Measurements from ENCODE around the gene PACSIN2. TPM values are rescaled to one million over a fixed set of nuclear protein-coding genes. Genes with fewer than 3 reads are reported as not detected.

Gene PACSIN2
- 10 to 100 TPM; 33.5 to 35.7 TPM for total RNA-seq

- peak; percentile 99 for DNase-seq
- H3K4me3 Mint-ChIP-seq: peak within 1 kb of the TSS; percentile 97
- peaks cover 15% of the 10 kb centered on the region for H3K4me1 Mint-ChIP-seq (ENCODE audit: low read depth)
- peak; percentile 99 for ATAC-seq
- POLR2A ChIA-PET: interaction anchor here (0.6 to 2.7 kb wide), 10 partner anchors 11 to 96 kb away, joined by 3 to 10 read pairs (median 3); no protein-coding TSS in a partner anchor
- peak within 1 kb of the TSS; percentile 91 for H3K27ac Mint-ChIP-seq
- H3K36me3 Mint-ChIP-seq (ENCODE audit: low read depth): no peaks in the 10 kb centered on the region
- no peaks in the 10 kb centered on the region for H3K9me3 Mint-ChIP-seq
- no peaks in the 10 kb centered on the region for H3K27me3 Mint-ChIP-seq
- intact Hi-C loops (cut with micrococcal nuclease): no loop called here
- TF ChIP-seq CTCF (IDR thresholded peaks at IDR 0.05): no peak
- CTCF ChIA-PET: interaction anchor here (1.0 to 1.2 kb wide), 2 partner anchors 19 to 81 kb away, joined by 4 to 5 read pairs; no protein-coding TSS in a partner anchor
Measured at GRCh38 chr22:43014869-43015676, at the start of gene PACSIN2. Gene PACSIN2, minus strand, starts transcription at chr22:43015149. Its CDS starts 103,069 bp downstream, at chr22:42912080.

- Mint-ChIP-seq H3K27me3 (no peaks in the 10 kb centered on the region), H3K4me3 (no peak overlapping the region), H3K36me3 (ENCODE audit: low read depth) (peaks cover 6% of the 10 kb centered on the region), H3K9me3 (no peaks in the 10 kb centered on the region), H3K27ac (no peak overlapping the region), H3K4me1 (ENCODE audit: low read depth) (no peaks in the 10 kb centered on the region)
- ChIA-PET POLR2A (no interaction called here), CTCF (interaction anchor here (0.6 to 2.0 kb wide), 26 partner anchors 9 to 435 kb away, joined by 3 to 9 read pairs (median 4); no protein-coding TSS in a partner anchor)
- peak; percentile 80 for TF ChIP-seq CTCF (IDR thresholded peaks at IDR 0.05)
- intact Hi-C loops (cut with micrococcal nuclease): no loop called here
- peak; percentile 91 for ATAC-seq
- peak; percentile 66 for DNase-seq
Measured at GRCh38 chr22:43060183-43060582, 45.2 kb upstream of the PACSIN2 start.

GRCh38 chr22:43057641-43058040 is 42.7 kb upstream of the PACSIN2 start:
- ATAC-seq (no peak), DNase-seq (no peak)
- Mint-ChIP-seq H3K27me3 (no peaks in the 10 kb centered on the region), H3K27ac (no peak overlapping the region), H3K9me3 (no peaks in the 10 kb centered on the region), H3K4me3 (no peak overlapping the region), H3K36me3 (ENCODE audit: low read depth) (peaks cover 2% of the 10 kb centered on the region), H3K4me1 (ENCODE audit: low read depth) (no peaks in the 10 kb centered on the region)
- ChIA-PET CTCF (no interaction called here), POLR2A (interaction anchor here (0.6 kb wide), 1 partner anchor 251 kb away, joined by 3 read pairs; no protein-coding TSS in a partner anchor)
- intact Hi-C loops (cut with micrococcal nuclease): no loop called here
- no peak for TF ChIP-seq CTCF (IDR thresholded peaks at IDR 0.05)

GRCh38 chr22:43053176-43053575 is 38.2 kb upstream of the PACSIN2 start:
- ChIA-PET POLR2A (no interaction called here), CTCF (interaction anchor here (1.3 kb wide), 1 partner anchor 45 kb away, joined by 3 read pairs; no protein-coding TSS in a partner anchor)
- H3K36me3 Mint-ChIP-seq (ENCODE audit: low read depth): no peaks in the 10 kb centered on the region
- no peak overlapping the region for H3K27ac Mint-ChIP-seq
- DNase-seq (no peak), ATAC-seq (no peak)
- no peaks in the 10 kb centered on the region for H3K4me1 Mint-ChIP-seq (ENCODE audit: low read depth)
- no peaks in the 10 kb centered on the region for H3K27me3 Mint-ChIP-seq
- no peaks in the 10 kb centered on the region for H3K9me3 Mint-ChIP-seq
- intact Hi-C loops (cut with micrococcal nuclease): no loop called here
- H3K4me3 Mint-ChIP-seq: no peak overlapping the region
- TF ChIP-seq CTCF (IDR thresholded peaks at IDR 0.05): peak; percentile 55

- TF ChIP-seq CTCF (IDR thresholded peaks at IDR 0.05): no peak
- no peaks in the 10 kb centered on the region for H3K27me3 Mint-ChIP-seq
- no peaks in the 10 kb centered on the region for H3K9me3 Mint-ChIP-seq
- intact Hi-C loops (cut with micrococcal nuclease): no loop called here
- H3K36me3 Mint-ChIP-seq (ENCODE audit: low read depth): no peaks in the 10 kb centered on the region
- ATAC-seq (no peak), DNase-seq (no peak)
- H3K4me1 Mint-ChIP-seq (ENCODE audit: low read depth): no peaks in the 10 kb centered on the region
- no peak overlapping the region for H3K4me3 Mint-ChIP-seq
- POLR2A ChIA-PET: interaction anchor here (0.9 kb wide), 1 partner anchor 62 kb away, joined by 3 read pairs; no protein-coding TSS in a partner anchor
- CTCF ChIA-PET: interaction anchor here (1.0 kb wide), 1 partner anchor 9 kb away, joined by 4 read pairs; no protein-coding TSS in a partner anchor
- no peak overlapping the region for H3K27ac Mint-ChIP-seq
Measured at GRCh38 chr22:43050995-43051394, 36.0 kb upstream of the PACSIN2 start.
